DMS53 (cell line): Measurements from ENCODE around the gene ITFG2.

Source experiments
- DNase-seq: peaks from one replicate; lab custom pipeline; 2025; lab: John Stamatoyannopoulos, UW

ITFG2 gene

DNA sequence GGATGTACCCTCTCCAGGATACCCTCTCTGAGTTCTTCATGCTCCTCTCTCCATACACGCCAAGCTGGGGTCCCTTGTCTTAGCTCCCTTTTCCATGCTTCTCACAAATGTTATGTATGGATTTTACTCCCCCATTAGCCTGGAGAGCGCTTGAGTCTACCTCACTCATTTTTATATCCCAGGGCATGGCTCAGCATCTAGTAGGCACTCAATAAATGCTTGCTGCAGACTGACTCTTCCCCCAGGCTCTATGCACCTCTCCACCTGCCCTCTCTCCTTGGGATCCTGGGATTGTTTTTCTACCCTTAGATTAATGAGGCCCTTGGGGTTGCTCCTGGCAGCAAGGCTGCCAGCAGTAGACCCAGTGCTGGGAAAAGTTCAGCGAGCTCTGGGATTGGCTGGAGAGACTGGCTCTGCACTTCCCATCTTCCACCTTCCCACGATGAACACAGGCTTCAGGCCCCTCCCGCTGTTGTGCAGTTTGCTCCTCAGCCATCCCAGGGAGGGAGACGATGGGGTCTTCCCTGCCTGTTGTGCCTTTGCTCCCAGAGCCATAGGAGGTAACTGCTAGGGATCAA is 20.2 kb downstream of the ITFG2 start:
- no peak for DNase-seq

DNA sequence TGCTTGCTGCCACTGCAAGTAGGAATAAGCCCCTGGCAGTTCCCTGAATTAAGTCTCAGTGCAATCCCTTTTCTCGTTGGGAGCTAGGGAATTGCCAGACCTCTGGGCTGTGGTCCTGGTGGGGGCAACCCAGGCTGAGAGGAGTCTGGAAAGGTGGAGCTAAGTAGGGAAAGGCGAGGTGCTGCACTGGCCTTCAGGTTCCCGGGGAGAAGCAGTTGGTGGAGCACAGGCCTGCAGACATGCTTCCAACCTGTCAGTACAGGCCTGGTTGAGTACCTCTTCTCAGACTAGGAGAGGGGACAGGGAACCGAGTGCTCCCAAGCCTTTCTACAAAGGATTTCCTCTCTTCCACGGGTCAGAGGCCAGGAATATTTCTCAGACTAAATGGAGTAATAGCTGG is 20.9 kb downstream of the ITFG2 start:
- no peak for DNase-seq

DNA sequence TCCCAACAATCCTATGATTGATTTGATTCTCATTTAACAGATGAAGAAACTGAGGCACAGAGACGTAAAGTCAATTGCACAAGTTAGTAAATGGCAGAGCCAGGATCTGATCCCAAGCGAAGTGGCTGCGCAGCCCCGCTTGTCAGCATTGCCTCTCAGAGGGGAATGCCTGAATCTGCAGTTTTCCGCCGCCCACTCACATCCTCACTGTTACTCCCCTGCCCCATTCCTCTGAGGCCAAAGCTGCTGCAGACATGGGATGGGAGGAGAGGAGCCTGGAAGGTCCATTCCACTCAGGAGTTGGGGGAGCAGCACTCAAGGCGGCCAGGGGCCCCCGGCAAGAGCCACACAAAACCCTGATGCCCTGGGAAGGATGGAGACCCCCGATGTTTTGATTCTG is 21.3 kb downstream of the ITFG2 start:
- DNase-seq, result no peak

DNA sequence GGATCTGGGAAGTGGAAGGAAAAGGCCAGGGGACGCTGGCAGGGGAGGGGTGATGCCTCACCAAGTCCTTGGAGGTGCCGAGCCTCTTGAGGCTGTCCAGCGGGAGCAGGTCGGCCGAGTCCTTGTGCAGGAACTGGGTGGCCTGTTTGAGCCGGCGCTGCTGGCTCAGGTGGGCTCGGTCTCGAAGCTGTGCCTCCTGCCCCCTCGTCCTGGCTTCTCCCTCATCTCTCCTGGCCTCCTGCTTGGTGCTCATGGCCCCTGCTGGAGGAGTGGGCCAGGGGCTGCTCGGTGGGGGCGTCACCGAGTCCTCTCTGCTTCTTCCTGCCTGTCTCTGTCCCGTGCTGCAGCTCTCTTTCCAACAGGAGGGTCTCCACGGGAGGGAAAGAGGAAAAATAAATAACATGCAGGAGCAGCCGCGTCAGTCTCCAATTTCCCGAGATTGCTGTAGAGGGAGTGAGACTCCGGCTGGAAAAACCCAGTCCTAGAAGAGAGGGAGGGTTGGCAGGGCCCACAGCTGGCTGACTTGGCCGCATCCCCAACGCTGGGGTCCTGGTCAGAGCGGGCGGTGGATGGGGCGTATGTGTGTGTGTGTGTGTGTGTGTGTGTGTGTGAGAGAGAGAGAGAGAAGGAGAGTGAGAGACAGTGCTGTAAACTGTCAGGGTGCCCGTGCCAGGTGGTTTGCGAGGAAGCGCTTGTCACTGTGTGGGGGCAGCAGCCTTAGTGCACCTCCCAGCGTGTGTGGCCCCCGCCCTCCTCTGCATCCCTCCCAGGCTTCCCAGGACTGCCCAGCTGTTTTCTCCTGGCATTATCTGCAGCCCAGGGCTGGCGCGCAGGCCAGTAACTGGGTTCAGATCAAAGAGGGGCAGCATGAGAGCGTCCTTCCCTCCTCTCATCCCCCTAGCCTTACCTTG is 22.4 kb downstream of the ITFG2 start, which contains the start of gene NRIP2:
NRIP2 (minus strand) TSS at position 455 of the 911 bp plus-strand sequence; CDS start at position 403, 52 bp downstream.
- peak; percentile 50 for DNase-seq

DNA sequence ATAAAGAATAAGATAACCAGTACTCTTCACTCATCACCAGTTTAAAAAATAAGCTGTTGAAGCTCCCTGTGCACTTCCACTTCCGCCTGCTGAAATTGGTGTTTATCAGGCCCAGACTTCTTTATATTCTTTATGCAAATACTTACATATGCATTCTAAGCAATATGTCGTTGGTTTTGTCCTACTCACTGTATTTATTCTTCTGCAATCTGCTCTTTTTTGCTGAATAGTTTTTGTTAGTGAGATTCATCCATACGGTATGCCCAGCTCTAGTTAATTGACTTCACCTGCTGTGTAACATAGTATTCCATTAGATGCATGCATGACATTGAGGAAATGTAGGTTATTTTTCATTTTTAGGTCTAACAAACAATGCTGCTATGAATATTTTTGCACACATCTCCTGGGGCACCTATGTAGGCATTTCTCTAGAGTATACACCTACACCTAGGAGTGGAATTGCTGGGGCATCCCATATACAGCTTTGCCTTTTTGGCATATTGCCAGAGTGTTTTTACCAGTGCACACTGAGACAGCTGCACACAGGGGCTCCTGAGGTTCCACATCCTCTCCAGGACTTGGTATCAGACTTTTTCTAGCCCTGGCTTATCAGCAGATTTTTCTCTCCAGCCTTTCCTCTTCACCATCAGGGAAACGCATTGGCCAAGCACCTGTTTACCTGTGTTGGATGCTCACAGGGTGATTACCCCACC is 23.4 kb downstream of the ITFG2 start:
- DNase-seq, result no peak

DNA sequence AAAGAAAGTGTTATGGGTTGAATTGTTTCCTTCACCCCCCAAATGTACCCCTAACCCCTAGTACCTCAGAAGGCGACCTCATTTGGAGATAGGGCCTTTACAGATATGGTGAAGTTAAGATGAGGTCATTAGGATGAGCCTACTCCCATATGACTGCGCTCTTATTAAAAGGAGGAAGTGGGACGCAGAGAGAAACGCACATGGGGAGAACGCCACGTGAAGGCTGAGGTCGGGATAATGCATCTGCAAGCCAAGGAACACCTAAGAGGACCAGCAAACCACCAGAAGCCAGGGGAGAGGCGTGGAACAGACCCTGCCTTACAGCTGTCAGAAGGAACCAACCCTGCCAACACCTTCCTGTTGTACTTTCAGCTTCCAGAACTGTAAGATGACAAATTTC is 24.1 kb downstream of the ITFG2 start:
- DNase-seq, result no peak

DNA sequence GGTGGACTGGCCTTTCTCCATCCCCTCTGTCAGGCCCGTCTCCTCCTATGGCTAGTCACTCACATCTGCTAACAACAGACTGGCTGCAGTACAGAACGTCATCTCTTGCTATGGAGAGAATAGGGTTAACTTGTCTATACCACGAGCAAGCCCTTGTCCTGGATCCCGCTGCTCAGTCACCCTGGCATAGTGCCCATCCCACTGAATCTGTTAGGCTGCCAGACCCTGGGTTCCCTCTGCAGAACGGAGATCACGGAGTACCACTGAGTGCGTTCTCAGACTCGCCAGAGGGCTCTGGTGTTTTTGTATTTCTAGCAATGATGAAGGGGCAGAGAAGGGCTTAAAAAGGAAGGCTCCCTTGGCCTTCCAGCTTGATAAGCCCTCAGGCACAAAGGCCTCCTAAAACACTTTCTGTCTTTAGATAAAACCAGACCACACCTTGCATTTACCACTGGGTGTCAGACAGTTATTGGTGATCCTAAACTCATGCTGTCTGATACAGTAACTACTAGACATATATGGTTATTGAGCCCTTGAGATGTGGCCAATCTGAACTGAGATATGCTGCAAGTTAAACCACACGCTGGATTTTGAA is 28.7 kb downstream of the ITFG2 start:
- no peak for DNase-seq

DNA sequence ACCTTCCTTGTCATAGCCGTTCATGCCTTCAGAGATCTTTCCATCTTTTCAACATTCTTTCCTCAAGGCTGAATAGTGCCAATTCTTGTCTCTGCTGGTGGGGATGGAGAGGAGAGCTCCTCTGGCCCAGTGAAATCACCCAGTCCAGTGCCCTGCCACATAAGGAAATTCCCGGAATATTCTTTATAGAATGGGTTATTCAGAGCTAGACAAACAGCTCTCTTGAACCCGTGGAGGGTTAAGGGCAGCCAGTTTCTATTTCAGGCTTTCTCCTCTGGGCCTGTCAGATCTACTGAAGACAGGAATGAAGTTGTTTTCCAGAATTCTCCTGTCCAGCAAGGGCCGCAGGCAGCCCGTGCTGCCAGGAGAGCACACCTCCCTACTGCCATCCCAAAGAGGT is 30.5 kb downstream of the ITFG2 start:
- no peak for DNase-seq

DNA sequence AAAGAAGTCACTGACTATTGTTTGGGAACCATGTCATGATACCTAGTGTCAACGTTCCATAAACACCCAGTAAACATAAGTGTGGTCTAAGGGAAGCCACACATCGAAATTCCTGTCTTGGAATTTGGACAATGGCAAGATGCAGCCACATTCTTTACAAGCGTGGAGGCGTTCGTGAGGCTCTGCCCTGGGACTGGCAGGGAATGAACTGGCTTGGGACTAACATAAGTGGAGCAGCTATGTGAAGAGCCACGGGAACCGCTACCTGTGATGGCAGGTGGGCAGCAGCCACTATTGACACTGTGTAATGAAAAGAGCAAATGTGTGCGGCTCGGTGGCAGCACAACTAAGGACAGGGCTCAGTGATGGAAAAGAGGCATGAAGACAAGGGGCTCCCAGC is 32.3 kb downstream of the ITFG2 start:
- DNase-seq, result peak; percentile 33

DNA sequence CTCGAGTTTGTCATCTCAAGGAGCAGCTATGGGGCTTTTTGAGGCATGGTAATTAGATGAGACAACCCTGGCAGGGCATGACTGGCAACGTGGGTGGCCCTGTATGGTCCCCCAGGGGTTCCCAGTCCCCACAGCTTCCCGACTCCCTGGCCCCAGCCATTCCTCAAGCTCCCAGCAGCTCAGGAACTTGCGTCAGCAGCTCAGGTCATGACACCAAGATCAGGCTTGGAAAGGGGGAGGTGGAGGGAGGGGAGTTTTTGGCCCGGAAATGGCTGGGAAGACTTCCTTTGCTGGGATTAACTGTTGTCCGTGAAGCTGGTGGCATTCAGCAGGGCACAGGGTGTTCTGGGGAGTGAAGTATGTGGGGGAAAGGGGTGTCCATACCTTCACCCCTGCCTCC is 32.8 kb downstream of the ITFG2 start:
- DNase-seq, result no peak

DNA sequence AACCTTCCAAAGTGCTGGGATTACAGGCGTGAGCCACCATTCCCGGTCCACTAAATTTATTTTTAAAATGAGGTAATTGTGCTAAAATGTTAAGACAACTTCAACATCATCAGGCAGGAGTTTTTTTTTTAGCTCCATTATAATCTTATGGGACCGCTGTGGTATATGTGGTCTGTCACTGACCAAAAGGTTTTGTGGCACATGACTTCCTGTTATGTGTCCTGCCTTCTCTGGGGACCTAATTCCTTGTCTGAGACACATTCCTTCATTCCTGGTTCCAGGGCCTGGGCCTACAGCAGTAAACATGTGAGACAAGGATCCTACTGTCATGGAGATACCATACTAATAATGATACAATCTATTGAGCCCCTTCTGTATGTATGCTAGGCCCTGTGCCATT is 39.5 kb downstream of the ITFG2 start:
- no peak for DNase-seq

DNA sequence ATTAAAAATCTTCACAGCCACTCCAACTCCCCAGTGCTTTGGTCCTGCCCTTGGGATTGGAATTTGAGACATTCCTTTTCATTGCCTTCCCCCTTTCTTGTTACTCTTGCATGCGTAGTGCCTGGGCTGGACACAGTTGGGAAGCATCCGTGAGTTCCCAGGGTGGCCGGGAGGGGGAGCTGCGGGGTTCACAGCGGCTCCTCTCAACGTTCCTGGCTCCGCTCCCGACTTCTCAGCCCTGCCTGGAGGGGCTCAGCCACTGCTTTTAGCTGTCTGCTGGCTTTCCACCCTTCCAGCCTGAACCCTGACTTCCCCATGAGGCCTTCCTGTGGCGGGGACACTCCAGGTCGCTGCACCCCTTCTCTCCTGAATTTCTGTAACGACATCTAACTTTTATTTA is 41.2 kb downstream of the ITFG2 start:
- DNase-seq, result peak; percentile 94

DNA sequence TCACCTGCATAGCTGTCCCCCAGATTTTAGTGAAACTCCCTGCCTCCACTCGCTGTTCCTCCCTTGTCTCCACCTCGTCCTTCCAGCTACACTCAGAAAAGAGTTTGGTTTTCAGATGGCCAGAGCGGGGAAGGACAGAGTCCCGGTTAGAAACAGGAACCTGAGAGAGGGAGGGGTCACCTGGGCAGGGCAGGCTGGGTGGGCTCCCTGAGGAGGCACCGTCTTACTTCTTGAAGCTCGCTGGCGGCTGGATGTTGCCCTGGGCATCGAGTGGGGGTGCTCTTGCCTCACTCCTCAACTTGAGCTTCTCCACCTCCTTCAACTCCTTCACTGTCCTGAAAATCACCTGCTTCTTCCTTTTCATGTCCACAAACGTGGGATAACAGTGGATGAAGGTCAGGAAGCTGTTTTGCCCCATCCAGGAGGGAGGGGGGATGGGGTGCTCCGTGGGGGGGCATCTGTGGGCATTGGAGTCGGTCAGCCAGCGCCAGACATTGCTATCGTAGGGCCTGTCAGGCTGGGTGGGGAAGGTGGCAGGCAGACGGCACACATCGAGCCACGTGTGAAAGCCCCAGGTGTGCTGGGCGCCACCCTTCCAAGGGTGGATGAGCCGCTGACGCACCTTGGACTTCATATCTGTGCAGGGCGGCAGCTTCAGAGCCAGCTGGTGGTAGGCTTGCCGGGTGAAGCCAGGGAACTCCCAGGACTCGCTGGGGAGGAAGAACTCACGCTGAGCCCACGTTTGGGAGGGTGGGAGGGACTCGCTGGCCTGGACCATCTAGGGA is 42.4 kb downstream of the ITFG2 start:
- DNase-seq, result peak; percentile 88

DNA sequence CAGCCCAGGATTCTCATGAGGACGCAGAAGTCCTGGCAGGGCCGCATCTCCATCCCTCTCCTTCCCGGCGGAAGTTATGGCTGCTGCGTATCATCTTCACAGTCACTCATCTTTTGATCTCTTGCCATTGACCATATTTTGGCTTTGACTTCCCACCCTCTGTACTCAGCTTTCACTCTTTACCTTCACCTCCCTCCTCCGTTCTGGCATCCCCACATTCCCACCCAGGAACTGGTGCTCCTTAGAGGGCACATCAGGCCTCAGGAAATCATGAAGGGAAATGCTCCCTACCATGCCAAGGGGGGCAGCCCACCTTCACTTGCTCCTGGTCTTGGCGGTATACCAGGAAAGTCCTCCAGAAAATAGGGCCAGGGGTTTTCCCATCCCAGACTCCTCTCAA is 43.1 kb downstream of the ITFG2 start:
- DNase-seq, result no peak

DNA sequence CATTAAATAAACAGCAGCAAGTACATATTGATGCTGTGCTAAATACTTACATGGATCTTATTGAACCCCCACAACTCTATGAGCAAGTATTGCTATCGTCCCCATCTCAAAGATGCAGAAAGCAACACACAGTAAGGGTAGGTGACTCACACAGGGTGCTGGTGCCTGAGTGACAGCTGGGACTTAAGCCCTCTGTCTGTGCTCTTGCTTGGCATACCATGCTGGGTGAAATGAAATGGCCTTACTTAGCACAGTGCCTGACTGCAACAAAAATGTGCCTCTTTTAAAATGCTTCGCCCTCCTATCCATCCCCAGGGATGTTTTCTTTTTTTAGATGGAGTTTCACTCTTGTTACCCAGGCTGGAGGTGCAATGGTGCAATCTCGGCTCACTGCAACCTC is 43.6 kb downstream of the ITFG2 start:
- DNase-seq, result peak; percentile 89

DNA sequence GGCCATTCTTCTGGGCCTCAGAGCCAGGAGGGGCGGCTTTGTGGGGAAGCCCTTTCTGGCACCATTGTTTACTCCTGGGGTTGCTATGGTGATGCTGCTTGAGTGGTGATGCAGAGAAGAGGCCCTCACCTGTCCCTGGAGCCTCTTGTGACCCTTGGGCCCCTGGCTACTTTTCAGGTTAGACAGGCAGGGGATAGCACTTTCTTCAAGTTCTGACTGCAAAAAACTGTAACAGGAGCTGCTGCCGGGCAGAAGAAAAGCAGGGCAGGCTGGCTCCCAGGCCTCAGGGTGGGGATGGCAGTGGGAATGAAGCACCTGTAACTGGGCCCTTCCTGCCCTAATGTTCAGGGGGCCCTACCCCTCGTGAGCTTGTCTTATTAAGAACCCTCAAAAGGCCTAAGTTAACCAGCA is 44.6 kb downstream of the ITFG2 start, which contains the start of gene TEX52:
TEX52 (minus strand) TSS at position 19 of the 411 bp plus-strand sequence; CDS start at position 6, 13 bp downstream.
- DNase-seq, result peak; percentile 99

DNA sequence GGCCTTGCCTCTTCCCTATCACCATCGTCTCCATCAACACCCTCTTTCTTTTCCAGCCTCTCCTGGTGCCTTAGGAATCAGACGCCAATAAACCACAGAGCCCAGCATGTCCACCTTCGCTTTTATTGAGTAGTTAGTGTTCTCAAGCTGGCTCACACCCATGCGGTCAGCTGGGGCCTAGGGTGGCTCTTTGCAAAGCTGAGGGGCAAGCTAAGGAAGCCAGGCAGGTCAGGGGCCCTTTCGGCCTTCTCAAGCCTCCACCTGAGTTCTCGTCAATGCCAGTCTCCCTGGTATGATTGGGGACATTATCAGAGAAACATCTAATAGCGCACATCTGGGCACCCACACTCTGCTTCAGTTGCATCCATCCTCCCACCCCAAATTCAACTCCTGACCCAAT is 45.1 kb downstream of the ITFG2 start:
- DNase-seq, result no peak

DNA sequence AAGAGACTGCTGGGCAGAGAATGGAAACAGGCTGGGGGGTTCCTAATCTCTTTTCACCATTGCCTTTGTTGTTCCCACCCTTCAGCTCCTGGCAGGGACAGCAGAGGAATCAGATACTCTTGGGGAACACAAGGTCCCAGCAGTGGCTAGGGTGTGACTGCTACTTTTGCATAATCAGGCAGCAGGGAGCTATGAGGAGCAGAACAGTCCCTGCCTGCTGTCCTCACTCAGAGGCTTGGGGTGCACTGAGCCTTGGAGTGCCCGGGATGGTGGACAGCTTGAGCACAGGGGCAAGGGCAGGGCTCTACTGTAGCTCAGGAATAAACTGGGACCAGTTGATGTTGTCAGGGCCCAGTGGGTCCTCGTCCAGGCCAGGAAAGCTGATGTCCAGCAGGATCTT is 45.9 kb downstream of the ITFG2 start:
- DNase-seq, result no peak

DNA sequence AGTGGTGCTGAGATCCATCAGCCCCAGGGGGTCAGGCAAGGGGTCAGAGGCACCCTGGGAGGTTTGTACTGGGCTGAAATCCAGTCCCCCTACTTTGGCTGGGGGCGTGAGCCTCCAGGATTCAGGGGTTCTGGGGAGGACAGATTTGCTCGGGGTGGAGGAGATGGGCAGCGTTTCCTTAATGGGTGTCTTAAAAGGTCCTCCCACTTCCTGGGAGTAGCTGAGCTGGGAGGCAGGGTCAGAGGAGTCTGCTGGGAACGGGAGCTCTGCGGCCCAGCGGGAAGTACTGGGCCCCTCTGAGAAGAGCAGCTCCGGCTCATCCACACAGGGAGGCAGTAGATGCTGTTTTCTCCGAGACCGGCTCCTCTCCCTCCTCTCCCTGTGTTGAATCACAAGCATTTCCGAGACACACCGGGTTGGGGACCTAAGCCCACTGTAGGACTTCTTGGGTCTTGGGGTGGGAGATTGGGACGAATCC is 46.5 kb downstream of the ITFG2 start:
- no peak for DNase-seq

DNA sequence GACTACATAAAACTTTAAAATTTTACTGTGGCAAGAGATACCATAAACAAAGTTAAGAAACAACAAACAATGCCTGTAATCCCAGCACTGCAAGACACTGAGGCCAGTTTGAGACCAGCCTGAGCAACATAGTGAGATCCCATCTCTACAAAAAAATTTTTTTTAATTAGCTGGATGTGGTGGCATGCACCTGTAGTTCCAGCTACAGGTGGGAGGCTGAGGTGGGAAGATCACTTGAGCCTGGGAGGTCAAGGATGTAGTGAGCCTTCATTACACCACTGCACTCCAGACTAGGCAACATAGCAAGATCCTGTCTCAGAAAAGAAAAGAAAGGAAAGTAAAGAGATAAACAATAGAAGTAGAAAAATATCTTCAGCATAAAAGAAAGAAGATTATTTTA is 47.7 kb downstream of the ITFG2 start:
- DNase-seq, result no peak

DNA sequence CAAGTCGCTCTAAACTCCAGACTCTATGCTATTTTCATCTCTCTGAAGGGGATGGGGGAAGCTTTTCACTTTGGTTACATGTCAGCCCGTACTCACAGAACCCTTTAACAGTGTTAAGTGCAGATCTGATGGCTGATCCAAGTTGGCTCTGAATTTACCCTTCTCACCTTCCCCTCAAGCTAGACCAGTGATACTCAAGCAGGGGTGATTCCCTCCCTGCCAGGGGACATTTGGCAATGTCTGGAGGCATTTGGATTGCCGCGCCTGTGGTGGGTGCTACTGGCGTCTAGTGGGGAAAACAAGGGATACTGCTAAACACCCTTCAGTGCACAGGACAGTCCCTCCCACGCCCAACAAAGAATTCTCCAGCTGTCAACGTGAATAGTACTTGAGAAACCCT is 50.4 kb downstream of the ITFG2 start:
- DNase-seq, result no peak
